Loucy (cell line): ENCODE data around the gene SOX1.

ENCODE experiments used
- CTCF ChIP-seq: fragments of 200-600 bp; sonication (generic); conservative IDR thresholded peaks from 2 replicates; pipeline ENCODE4 v1.5.1; 2014; ENCODE audit warnings: mild to moderate bottlenecking, antibody characterized with exemption, low read length
- EZH2phosphoT487 ChIP-seq: fragments of 200-600 bp; IDR thresholded peaks from 2 replicates; pipeline ENCODE4 v1.6.1; 2018; ENCODE audit warnings: antibody characterized with exemption, mild to moderate bottlenecking, moderate library complexity, borderline replicate concordance

DNA sequence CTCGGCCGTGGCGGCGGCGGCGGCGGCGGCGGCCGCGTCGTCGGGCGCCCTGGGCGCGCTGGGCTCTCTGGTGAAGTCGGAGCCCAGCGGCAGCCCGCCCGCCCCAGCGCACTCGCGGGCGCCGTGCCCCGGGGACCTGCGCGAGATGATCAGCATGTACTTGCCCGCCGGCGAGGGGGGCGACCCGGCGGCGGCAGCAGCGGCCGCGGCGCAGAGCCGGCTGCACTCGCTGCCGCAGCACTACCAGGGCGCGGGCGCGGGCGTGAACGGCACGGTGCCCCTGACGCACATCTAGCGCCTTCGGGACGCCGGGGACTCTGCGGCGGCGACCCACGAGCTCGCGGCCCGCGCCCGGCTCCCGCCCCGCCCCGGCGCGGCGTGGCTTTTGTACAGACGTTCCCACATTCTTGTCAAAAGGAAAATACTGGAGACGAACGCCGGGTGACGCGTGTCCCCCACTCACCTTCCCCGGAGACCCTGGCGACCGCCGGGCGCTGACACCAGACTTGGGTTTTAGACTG lies 1.7 kb downstream of the SOX1 start:
- TF ChIP-seq CTCF (no peak), EZH2phosphoT487 (no peak)
